BE2C (cell line): ENCODE data around the gene ITPA.

Experiments
- DNase-seq: peaks from one replicate; pipeline ENCODE4 v3.0.0-alpha.2; 2020
- H3K27me3 ChIP-seq: fragments of 250-450 bp; sonication (Bioruptor Pico); 2 replicates; pipeline ENCODE4 v1.5.1; 2020; ENCODE audit warnings: mild to moderate bottlenecking
- H3K36me3 ChIP-seq: fragments of 250-450 bp; sonication (Bioruptor Pico); 2 replicates; pipeline ENCODE4 v1.5.1; 2020; ENCODE audit warnings: mild to moderate bottlenecking
- H3K4me1 ChIP-seq: fragments of 250-450 bp; sonication (Bioruptor Pico); 2 replicates; pipeline ENCODE4 v1.5.1; 2020
- H3K4me3 ChIP-seq: 2 replicates; pipeline ENCODE4 v1.5.1; 2011; ENCODE audit warnings: low read depth, low read length
- H3K9me3 ChIP-seq: fragments of 250-450 bp; sonication (Bioruptor Pico); 2 replicates; pipeline ENCODE4 v1.5.1; 2020
- TF ChIP-seq, protein P1 (sequence below): IDR thresholded peaks from 2 replicates; pipeline ENCODE4 v1.5.1; 2012; ENCODE audit warnings: mild to moderate bottlenecking, low read depth, low read length

ITPA gene

DNA sequence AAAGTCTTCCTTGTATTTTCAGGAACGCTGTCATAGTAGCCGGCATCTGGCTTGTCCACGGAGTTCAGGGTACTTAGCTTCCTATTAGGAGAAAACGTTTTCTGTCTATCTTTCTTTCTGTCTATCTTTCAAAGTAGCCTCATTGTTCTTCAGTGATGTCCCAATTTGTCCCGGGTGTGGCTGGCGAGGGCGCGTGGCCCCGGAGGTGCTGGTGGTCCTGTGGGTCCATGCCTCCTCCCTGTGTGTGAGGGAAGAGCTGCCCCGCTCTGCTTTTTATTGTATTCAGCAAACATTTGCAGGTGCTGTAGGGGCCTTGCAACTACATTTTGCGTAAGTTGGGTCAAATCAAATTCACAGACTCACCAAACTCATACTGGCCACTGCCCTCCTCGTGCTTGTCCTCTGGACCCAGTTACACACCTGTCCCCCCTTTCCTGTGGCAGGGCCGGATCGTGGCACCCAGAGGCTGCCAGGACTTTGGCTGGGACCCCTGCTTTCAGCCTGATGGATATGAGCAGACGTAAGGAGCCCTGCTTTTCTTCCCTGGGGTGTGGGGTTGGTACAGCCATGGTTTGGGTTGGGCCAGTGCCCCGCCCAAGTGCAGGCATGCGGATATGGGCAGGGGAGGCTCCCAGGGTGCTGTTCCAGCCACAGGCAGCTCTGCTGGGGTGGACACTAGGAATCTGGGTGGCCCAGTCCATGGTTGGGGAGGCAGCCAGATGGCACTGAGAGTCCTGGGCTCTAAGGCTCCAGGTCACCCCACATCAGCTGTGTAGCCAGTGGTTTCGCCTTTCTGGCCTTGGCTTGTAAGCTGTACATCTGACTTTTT is 12.3 kb downstream of the ITPA start:
- Histone ChIP-seq H3K36me3 (peaks cover 23% of the 10 kb centered on the region), H3K27me3 (no peaks in the 10 kb centered on the region), H3K9me3 (no peaks in the 10 kb centered on the region), H3K4me1 (peaks cover 3% of the 10 kb centered on the region; the same call in 1 of the 2 replicates), H3K4me3 (no peak overlapping the region)
- DNase-seq = no peak
- TF ChIP-seq, protein P1, sequence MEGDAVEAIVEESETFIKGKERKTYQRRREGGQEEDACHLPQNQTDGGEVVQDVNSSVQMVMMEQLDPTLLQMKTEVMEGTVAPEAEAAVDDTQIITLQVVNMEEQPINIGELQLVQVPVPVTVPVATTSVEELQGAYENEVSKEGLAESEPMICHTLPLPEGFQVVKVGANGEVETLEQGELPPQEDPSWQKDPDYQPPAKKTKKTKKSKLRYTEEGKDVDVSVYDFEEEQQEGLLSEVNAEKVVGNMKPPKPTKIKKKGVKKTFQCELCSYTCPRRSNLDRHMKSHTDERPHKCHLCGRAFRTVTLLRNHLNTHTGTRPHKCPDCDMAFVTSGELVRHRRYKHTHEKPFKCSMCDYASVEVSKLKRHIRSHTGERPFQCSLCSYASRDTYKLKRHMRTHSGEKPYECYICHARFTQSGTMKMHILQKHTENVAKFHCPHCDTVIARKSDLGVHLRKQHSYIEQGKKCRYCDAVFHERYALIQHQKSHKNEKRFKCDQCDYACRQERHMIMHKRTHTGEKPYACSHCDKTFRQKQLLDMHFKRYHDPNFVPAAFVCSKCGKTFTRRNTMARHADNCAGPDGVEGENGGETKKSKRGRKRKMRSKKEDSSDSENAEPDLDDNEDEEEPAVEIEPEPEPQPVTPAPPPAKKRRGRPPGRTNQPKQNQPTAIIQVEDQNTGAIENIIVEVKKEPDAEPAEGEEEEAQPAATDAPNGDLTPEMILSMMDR = no peak

DNA sequence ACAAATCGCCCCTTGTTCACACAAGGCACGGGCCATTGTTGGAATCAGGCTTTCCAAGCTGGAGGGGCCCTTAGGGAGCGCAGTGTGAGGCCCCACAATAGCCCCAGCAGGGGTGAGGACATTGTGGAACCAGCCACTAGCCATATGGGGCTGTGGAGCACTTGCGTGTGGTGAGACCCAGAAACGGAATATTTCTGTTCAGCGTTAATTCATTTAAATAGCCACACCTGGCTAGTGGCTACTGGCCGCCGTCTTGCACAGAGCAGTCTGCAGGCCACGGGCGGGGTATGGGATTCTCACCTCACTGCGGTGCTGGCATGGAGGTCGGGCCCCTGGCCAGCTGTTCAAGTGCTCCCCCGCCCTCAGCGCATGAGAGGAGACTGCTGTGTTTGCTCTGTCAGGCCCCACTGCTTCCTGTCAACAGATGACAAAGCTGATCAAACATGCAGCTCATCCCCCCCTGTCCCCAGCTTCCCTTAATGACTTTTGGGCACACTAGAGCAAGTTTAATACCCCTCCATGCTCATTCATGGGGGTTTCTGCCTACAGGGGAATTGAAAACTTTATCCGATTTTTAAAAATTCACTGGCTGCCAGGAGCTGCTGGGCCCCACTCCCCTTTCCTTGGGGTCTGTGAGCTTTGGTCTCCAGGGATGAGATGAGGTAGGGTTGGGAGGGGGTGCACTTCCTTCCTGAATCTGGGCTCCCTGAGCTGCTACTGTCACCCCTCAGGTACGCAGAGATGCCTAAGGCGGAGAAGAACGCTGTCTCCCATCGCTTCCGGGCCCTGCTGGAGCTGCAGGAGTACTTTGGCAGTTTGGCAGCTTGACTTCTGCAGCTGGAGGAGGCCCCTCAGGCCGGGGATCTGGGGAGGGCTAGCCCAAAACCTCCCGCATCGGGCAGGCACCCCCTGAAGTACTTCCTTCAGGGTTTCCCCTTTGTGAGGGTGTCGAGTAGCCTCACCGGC is 13.6 kb downstream of the ITPA start:
- Histone ChIP-seq H3K9me3 (no peaks in the 10 kb centered on the region), H3K4me1 (peaks cover 3% of the 10 kb centered on the region; the same call in 1 of the 2 replicates), H3K4me3 (no peak overlapping the region), H3K27me3 (no peaks in the 10 kb centered on the region), H3K36me3 (peaks cover 23% of the 10 kb centered on the region)
- TF ChIP-seq, protein P1 = no peak
- DNase-seq = peak; percentile 54

DNA sequence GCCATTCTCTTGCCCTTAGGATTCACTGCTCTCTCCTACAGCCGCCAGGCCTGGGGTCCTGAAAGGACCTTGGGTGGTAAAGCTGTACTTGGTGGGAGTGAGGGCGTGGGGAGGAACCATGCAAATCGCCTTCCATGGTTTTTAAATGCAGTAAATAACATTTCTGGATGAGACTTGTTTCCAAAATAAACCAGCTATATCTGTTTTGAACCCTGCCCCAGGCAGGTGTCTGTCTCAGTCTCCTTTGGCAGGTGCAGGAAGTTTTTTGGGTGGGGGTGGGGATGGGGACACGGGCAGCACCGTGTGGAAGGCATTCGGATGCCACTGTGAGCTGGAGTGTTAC is 14.3 kb downstream of the ITPA start:
- Histone ChIP-seq H3K27me3 (no peaks in the 10 kb centered on the region), H3K4me3 (no peak overlapping the region), H3K9me3 (no peaks in the 10 kb centered on the region), H3K36me3 (peaks cover 23% of the 10 kb centered on the region), H3K4me1 (peaks cover 3% of the 10 kb centered on the region; the same call in 1 of the 2 replicates)
- DNase-seq = no peak
- TF ChIP-seq, protein P1 = no peak

DNA sequence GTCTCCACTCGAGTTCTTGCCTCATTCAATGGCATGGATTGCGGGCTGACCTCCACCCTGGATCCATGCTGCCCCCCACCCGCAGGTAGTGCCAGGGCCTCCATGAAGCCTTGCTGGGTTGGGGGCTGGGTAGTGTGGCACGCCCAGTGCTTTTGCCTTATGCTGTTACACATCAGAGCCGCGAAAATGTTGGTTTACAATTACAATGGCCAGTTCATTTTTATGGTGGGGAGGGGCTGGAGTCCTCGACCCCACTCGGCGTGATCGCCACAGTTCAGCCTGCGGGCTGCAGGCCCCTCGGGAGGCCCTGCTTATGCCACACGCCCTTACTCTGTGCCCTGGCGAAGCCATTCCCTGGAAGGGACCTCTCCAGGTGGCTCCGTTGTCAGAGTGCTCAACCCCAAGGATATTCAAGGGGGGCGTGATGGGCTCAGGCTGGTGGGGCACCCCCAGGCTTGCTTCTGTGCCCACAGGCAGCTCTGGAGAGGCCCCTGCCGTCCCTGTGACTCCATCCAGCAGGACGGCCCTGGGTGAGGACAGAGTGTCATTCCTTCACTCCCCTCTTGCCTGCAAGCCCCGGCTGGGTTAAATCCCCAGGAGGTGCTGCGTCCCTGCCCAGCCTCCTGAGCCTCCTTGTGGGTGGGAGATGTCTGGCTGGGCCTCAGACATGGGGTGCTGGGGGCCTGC is 14.8 kb downstream of the ITPA start:
- peaks cover 3% of the 10 kb centered on the region; the same call in 1 of the 2 replicates for H3K4me1 ChIP-seq
- H3K9me3 ChIP-seq = no peaks in the 10 kb centered on the region
- no peak for DNase-seq
- TF ChIP-seq, protein P1 = no peak
- H3K27me3 ChIP-seq = no peaks in the 10 kb centered on the region
- H3K4me3 ChIP-seq = no peak overlapping the region
- H3K36me3 ChIP-seq = peaks cover 22% of the 10 kb centered on the region

DNA sequence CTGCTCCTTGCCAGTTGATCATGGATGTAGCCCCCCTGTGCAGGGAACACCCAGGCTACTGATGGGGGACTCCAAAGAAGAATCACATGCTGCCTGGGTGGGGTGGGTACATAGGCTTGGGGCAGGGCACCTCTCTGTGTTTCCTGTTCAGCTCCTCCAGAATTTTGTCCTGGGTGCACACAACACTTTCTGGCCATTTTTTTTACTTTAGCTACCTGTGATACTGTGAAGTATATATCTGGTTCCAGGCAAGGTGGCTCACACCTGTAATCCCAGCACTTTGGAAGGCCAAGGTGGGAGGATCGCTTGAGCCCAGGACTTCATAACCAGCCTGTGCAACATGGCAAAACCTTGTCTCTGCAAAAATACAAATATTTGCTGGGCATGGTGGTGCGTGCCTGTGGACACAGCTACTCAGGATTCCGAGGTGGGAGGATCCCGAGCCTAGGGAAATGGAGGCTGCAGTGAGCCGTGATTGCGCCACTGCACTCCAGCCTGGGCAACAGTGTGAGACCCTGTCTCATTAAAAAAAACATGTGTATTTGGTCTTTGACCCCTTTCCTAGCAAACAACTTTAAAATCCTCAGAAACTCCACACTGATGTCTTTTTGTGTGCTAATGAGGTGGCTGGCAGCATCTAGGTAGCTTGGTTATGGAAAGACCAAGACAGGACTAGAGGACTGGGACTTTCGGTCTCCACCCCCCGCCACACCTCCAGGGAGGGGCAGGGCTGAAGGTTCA is 15.6 kb downstream of the ITPA start:
- no peak overlapping the region for H3K4me3 ChIP-seq
- DNase-seq = no peak
- H3K27me3 ChIP-seq = no peaks in the 10 kb centered on the region
- peaks cover 3% of the 10 kb centered on the region; the same call in 1 of the 2 replicates for H3K4me1 ChIP-seq
- peaks cover 19% of the 10 kb centered on the region for H3K36me3 ChIP-seq
- TF ChIP-seq, protein P1 = no peak
- H3K9me3 ChIP-seq = no peaks in the 10 kb centered on the region
